DOHH2 (cell line): ENCODE results near the gene RNF14.

Source experiments
- H3F3A ChIP-seq: fragments of 200-600 bp; sonication (generic), shearing (Covaris generic); 2 replicates; pipeline ENCODE4 v1.6.0; 2016; ENCODE audit warnings: antibody characterized with exemption, mild to moderate bottlenecking; ENCODE audit not compliant: control insufficient read depth, insufficient read depth
- H3K27ac ChIP-seq: fragments of 200-600 bp; sonication (generic); 2 replicates; pipeline ENCODE4 v1.5.1; 2014; ENCODE audit warnings: low read depth, mild to moderate bottlenecking, low read length, moderate library complexity
- H3K27me3 ChIP-seq: fragments of 200-600 bp; sonication (generic); 2 replicates; pipeline ENCODE4 v1.6.1; 2014; ENCODE audit warnings: mild to moderate bottlenecking, low read length, mixed read lengths; ENCODE audit not compliant: control insufficient read depth
- H3K36me3 ChIP-seq: fragments of 200-600 bp; sonication (generic); 2 replicates; pipeline ENCODE4 v1.6.1; 2014; ENCODE audit warnings: mild to moderate bottlenecking, low read length, moderate library complexity, mixed read lengths; ENCODE audit not compliant: control insufficient read depth
- H3K4me1 ChIP-seq: fragments of 200-600 bp; sonication (generic); 2 replicates; pipeline ENCODE4 v1.6.1; 2014; ENCODE audit warnings: mild to moderate bottlenecking, low read length, mixed read lengths; ENCODE audit not compliant: control insufficient read depth
- H3K4me2 ChIP-seq: fragments of 200-600 bp; sonication (generic); 2 replicates; pipeline ENCODE4 v1.6.0; 2014; ENCODE audit warnings: mild to moderate bottlenecking, low read length, moderate library complexity
- H3K4me3 ChIP-seq: fragments of 200-600 bp; sonication (generic); 2 replicates; pipeline ENCODE4 v1.5.1; 2014; ENCODE audit warnings: mild to moderate bottlenecking, low read length, mixed read lengths
- H3K79me2 ChIP-seq: fragments of 200-600 bp; sonication (generic); 2 replicates; pipeline ENCODE4 v1.6.1; 2014; ENCODE audit warnings: mild to moderate bottlenecking, low read length, mixed read lengths; ENCODE audit not compliant: control insufficient read depth
- H3K9me2 ChIP-seq: fragments of 200-600 bp; sonication (generic); replicated peaks from 2 replicates; pipeline ENCODE4 v1.6.1; 2014; ENCODE audit warnings: mild to moderate bottlenecking, low read length, mixed read lengths; ENCODE audit not compliant: control insufficient read depth
- H3K9me3 ChIP-seq: fragments of 200-600 bp; sonication (generic); 2 replicates; pipeline ENCODE4 v1.6.1; 2014; ENCODE audit warnings: antibody characterized with exemption, low read length, mixed read lengths; ENCODE audit not compliant: control insufficient read depth, insufficient read depth
- H4K20me1 ChIP-seq: fragments of 200-600 bp; sonication (generic); 2 replicates; pipeline ENCODE4 v1.6.0; 2014; ENCODE audit warnings: low read depth, mild to moderate bottlenecking, antibody characterized with exemption, low read length, moderate library complexity; ENCODE audit not compliant: control insufficient read depth, insufficient read depth
- CTCF ChIP-seq: fragments of 200-600 bp; sonication (generic); IDR thresholded peaks from one replicate; pipeline ENCODE4 v1.5.1; 2014; ENCODE audit warnings: antibody characterized with exemption, mild to moderate bottlenecking, low read depth, low read length; ENCODE audit not compliant: poor library complexity, severe bottlenecking
- EZH2phosphoT487 ChIP-seq: fragments of 200-600 bp; sonication (generic); IDR thresholded peaks from 2 replicates; pipeline ENCODE4 v1.6.1; 2017; ENCODE audit warnings: borderline replicate concordance, mild to moderate bottlenecking, antibody characterized with exemption, low read length, moderate library complexity, mixed read lengths

Gene RNF14

GRCh38 chr5:142038735-142039134 lies 69.8 kb downstream of the RNF14 start:
- no peaks in the 10 kb centered on the region for H3K79me2 ChIP-seq
- no peaks in the 10 kb centered on the region for H4K20me1 ChIP-seq
- no peak overlapping the region for H3K4me3 ChIP-seq
- H3K9me2 ChIP-seq, result no peaks in the 10 kb centered on the region
- H3F3A ChIP-seq, result no peaks in the 10 kb centered on the region
- no peaks in the 10 kb centered on the region for H3K9me3 ChIP-seq
- no peaks in the 10 kb centered on the region for H3K4me1 ChIP-seq
- no peak for TF ChIP-seq CTCF
- TF ChIP-seq EZH2phosphoT487, result no peak
- no peaks in the 10 kb centered on the region for H3K36me3 ChIP-seq
- peaks cover 5% of the 10 kb centered on the region; the same call in 1 of the 2 replicates for H3K27me3 ChIP-seq
- H3K27ac ChIP-seq, result no peak overlapping the region
- no peak overlapping the region for H3K4me2 ChIP-seq
